NCI-H345 treated with DMSO at 0.1 percent for 48 hours (cell line): ENCODE results near the gene ARPC5L.
"Not testable (repeated sequence)": the region's sequence is repeated elsewhere in the genome, so short reads cannot be mapped to it uniquely, and the experiment has no call there.

Experiments
- DNase-seq: peaks from one replicate; lab custom pipeline; 2025; ENCODE audit not compliant: unreplicated experiment; lab: John Stamatoyannopoulos, UW

Gene ARPC5L

GRCh38 chr9:124840300-124840833 is 21.6 kb upstream of the ARPC5L start:
- no peak for DNase-seq

DNA sequence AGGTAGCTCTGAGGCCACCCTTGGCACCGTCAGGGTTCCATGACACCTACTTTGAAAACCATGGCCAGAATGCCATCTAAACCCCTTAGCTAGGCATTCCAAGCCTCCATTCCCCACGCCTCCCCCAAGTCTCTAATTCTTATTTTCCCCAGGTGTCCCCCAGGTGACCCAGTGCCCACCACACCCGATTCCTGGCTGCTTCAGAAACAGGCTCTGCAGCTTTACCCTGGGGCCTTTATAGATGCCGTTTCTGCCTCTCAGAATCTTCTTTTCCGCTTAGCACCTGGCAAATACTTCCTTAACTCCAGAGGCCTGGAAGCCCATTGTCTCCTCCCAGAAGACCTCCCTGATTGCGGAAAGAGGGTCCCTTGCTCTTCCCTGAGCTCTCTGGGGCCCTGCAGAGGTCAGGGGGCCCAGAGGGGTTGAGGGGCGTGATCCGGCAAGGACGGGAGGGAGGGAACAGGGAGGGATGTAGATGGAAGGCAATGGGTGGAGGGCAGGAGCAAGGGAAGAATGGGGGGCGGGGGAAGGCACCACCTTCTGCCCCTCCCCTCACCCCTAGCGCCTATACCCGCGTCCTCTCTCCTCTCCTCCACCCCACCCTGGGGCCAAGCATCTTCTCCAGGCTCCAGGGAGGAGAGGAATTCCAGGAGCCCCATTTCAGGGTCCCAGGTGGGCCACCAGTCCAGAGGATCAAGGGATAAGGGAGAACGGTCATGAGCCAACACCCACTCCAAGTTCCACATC is 20.7 kb upstream of the ARPC5L start:
- DNase-seq, result no peak

DNA sequence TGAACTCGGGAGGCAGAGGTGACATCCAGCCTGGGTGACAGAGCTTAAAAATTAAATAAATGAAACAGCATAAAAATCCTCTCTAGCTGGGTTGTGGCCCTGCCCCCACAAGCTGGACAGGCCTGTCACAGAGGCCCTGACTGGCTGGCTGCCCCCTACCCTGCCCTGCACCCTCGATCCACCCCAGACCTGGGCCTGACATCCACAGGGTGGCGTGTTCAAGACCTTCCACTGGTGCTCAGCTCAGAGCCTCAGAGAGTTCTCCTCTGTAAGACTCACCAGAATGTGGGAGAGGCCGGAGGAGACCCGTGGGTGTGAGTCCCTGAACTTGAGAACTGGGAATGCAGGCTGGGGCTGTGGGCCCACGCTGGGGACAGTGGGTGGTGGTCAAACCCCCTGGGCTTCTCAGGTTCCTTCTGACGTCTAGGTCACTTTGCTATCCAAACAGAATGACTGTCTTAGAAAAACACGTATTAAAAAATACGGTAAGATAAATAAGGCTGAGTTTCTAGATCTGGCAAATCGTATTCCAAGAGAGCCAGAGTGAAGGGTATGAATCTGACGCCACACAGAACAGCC is 18.4 kb upstream of the ARPC5L start:
- DNase-seq, result no peak

- DNase-seq, result no peak
These were observed 17.6 kb upstream of the ARPC5L start for GRCh38 chr9:124844291-124844690.

DNA sequence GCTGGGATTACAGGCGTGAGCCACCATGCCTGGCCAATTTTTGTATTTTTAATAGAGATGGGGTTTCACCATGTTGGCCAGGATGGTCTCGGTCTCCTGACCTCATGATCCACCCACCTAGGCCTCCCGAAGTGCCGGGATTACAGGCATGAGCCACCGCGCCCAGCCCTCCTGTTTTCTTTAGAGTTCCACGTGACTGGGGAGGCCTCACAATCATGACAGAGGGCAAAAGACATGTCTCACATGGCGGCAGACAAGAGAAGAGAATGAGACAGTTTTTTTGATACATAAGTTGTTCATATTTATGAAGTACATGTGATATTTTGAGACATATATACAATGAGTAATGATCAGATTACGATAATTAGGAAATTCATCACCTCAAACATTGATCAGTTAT is 15.5 kb upstream of the ARPC5L start:
- not testable (repeated sequence) for DNase-seq

DNA sequence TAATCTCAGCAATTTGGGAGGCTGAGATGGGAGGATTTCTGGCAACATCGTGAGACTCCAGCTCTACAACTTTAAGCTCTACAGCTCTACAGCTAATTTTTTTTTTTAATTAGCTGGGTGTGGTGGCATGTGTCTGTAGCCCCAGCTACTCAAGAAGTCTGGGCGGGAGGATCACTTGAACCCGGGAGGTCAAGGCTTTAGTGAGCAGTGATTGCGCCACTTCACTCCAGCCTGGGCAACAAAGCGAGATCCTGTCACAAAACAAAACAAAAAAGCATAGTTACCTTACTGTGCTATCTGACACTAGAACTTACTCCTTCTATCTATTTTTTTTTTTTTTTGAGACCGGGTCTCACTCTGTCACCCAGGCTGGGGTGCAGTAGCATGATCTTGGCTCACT is 15.0 kb upstream of the ARPC5L start:
- no peak for DNase-seq

DNA sequence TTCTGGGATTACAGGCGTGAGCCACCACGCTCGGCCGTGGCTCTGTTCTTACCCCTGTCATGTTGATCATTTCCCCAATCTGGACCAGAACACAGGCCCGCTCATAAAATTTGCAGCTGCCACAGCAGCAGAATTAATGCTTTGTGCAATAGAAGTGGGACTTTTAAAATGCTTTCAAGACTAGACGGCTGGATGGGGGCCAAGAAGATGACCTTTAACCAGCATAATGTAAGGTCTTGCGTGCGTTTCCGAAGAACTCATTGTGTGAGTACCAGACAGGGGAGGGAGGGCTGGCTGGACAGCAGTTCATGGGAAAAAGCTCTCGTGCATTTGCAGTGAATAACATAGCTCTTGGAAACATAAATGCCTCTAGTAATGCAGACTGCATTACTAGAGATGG is 12.1 kb upstream of the ARPC5L start:
- DNase-seq, result no peak

DNA sequence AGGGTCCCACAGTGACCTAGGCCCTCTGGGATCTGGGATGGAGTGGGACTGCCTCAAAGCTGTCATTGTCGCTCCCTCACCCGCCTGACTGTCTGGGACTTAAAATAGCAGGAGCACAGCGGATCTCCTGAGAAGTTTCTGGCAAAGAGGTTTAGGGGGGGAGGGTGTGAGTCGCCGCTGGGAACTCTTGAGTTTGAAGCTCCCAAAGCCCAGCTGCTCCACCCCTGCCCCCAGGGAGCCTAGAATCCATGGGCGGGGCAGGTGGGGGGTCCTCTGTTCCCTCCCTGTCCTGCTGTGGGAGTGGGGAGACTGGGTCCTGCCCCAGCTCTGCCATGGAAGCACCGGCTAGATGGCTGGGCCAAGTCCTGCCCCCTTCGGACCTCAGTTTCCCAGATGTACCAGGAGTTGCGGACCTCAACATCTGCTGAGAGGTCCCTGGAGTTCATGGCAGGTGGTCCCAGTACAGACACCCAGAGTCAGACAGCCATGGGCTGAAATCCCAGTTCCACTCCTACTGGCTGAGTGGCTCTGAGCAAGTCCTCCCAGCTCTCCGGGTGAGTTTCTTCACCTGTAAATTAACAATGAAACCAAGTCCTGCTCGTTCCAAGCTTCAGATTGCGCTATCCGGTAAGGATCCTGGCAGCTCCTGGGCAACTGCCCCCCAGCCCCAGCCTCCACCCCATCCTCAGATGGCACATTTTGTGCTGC is 9.7 kb upstream of the ARPC5L start:
- DNase-seq, result no peak

DNA sequence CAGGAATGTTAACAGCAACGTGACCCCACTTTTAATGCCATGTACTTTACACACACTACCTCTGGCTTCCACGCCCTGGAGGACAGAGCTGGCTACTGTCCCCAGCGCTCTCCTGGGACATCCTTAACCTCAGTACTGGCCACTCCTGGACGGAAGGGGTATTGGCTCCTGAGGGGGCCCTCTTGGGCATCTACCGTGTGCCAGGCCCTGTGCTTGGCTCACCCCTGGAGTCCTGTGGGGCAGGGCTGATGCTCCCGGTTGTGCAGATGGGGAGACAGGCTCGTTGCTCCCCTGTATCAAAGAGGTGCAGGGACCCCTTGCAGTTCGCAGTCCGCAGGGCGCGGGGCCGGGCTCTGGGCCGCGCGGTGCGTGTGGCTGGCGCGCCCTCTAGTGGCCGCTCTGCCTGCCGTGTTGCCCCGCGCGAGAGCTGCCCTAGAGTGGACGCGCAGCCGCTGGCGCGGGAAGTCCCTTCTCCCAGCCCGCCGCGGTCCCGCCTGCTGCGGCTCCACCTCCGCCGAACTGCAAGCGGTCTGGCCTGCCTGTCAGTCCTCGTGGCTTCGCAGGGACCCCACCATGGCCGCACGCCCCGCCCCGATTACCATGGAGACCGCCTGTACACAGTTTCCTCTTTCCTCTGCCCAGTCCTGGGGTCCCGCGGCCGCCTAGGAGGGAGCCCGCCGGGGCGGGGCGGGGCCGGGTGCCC is 8.9 kb upstream of the ARPC5L start, which contains the start of gene WDR38:
TSS of gene WDR38 (plus strand) at position 632 of the 703 bp plus-strand sequence. CDS start 72 bp downstream, outside the sequence.
- peak; percentile 49 for DNase-seq

GRCh38 chr9:124853605-124854143 is 8.3 kb upstream of the ARPC5L start:
- DNase-seq, result no peak

DNA sequence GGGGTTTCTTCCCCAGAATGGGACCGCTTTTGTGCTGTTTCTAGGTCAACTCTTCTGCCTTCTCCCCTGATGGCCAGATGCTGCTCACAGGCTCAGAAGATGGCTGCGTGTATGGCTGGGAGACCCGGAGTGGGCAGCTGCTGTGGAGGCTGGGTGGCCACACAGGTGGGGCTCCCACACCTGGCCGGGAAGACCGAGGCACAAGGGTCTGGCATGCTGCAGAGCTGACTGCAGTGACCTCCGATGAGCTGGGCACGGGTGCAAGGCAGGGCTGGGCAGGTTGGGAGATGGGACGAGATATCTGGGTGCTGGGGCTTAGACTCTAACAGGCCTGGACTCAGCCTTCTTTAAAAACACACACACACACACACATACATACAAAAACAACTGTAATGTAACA is 7.8 kb upstream of the ARPC5L start:
- no peak for DNase-seq

GRCh38 chr9:124854822-124855221 is 7.1 kb upstream of the ARPC5L start:
- no peak for DNase-seq

- DNase-seq, result no peak
These were observed 6.4 kb upstream of the ARPC5L start for GRCh38 chr9:124855566-124855943.

DNA sequence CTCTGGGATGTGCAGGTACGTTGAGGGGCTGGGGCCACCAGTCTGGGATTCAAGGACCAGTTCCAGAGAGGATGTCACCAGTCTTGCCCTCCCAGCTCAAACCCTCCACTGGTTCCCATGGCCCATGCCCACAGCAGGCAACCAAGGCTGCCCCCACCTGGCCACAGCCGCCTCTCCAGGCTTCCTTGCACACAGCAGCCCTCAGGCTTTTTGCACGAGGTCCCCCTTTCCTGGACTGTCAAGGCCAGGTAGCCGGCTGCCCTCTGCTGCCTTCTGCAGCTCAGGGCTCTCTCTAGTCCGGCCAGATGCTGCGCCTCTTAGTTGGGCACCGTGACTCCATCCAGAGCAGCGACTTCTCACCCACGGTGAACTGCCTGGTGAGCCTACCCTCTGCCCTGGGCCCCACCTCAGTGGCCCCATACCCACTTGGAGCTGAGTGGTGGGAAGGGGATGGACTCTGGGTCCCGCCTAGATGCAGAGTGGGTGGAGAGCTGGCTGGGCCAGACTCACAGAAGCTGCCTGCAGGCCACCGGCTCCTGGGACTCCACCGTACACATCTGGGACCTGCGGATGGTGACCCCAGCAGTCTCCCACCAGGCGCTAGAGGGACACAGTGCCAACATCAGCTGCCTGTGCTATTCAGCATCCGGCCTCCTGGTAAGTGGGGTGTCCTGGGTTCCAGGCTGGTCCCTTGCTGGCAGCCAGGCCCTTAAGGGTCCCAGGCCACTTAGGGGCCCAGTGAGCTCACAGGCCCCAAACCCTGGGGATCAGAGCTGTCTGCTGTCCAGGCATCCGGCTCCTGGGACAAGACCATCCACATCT is 5.8 kb upstream of the ARPC5L start:
- DNase-seq, result no peak

DNA sequence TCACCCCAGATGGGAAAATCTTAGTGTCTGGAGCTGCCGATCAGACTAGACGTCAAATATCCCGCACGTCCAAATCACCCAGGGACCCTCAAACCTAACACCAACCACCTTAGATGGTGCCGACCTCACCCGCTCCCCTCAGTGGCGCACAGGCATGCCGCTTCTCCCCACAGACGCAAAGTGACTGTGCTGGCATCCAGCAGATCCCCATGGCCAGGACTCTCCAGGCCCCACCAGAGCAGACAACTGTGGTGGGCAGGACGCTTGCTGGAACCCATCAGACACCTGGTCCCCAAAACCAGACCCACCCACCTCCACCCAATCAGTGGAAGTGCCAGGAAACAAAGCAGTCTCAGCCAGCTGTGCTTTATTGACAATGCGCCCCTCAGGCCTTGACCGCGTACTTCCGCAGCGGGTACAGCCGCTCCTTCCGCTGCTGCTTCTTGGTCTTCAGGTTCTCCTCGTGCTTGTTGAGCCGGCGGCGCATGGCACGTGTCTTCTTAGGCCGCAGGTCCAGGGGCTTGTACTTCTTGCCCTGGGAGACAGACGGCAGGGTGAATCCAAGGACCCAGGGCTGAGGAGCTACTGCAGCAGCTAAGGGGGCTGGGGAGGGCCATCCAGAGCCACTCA is 4.3 kb upstream of the ARPC5L start:
- DNase-seq, result no peak

DNA sequence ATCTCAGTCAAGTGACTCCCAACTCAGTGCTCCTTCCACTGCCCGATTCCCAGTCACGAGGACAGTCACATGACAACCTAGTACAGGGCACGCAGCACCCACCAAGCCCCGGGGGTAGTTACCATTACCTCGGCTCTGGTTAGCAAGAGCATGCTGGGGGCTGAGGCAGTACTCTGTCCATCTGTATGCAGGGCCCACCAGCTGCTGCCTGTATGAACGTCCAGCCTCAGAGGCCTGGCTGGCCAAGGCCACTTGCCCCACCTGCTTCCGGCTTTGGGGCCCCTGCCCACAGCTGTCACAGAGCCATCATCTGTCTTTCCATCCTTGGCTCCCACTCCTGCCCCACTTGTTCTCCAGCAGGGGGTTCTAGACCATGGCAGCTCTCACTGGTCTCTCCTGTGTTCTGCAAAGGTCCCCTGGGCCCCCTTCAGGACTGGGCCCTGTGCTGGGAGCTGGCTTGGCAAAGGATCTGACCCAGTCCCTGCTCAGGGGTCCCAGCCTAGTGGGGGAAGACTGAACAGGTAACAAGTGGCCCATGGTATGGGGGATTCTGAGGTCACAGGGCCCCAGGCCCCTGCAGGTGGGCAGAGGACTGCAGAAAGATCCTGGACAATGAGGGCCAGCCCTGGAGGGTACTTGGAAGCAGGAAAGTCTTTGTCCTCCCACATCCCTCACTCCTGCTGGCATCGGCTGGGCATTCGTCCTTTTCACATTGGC is 3.4 kb upstream of the ARPC5L start:
- DNase-seq, result no peak

GRCh38 chr9:124859803-124860581 is 1.9 kb upstream of the ARPC5L start:
- DNase-seq, result no peak

- DNase-seq, result no peak
These were observed 1.2 kb upstream of the ARPC5L start for GRCh38 chr9:124860582-124861341.
